BLaER1 treated with 17β-estradiol and CSF1 and Interleukin-3, amounts not matched to agents 10 nM and 100 nM (cell line): ENCODE measurements around the gene HIPK3.
"Not testable (repeated sequence)": the region's sequence is repeated elsewhere in the genome, so short reads cannot be mapped to it uniquely, and the experiment has no call there.

Experiments
- H3K27ac ChIP-seq, 11 experiments: shearing (Covaris generic); formaldehyde crosslinking; 2 replicates each; pipeline ENCODE4 v1.8.1; 2022
- H3K27me3 ChIP-seq, 11 experiments: shearing (Covaris generic); formaldehyde crosslinking; 2 replicates each; pipeline ENCODE4 v1.8.1; 2022
- H3K36me3 ChIP-seq, 11 experiments: shearing (Covaris generic); formaldehyde crosslinking; 2 replicates each; pipeline ENCODE4 v1.8.1; 2022
- H3K4me1 ChIP-seq, 10 experiments: shearing (Covaris generic); formaldehyde crosslinking; 2 replicates each; pipeline ENCODE4 v1.8.1; 2022
- H3K4me2 ChIP-seq, 11 experiments: shearing (Covaris generic); formaldehyde crosslinking; 2 replicates each; pipeline ENCODE4 v1.8.1; 2022
- H3K4me3 ChIP-seq, 10 experiments: shearing (Covaris generic); formaldehyde crosslinking; 2 replicates each; pipeline ENCODE4 v1.8.1; 2022
- H3K9ac ChIP-seq, 11 experiments: shearing (Covaris generic); formaldehyde crosslinking; 2 replicates each; pipeline ENCODE4 v1.8.1; 2022
- H3K9me3 ChIP-seq, 11 experiments: shearing (Covaris generic); formaldehyde crosslinking; replicated peaks in 1 of 11; 2 replicates each; pipeline ENCODE4 v1.8.1; 2022
- H4K20me1 ChIP-seq, 11 experiments: shearing (Covaris generic); formaldehyde crosslinking; 2 replicates each; pipeline ENCODE4 v1.8.1; 2022
- Cebpa-rat ChIP-seq, 11 experiments: shearing (Covaris generic); IDR thresholded peaks; 2 replicates each; pipeline ENCODE4 v1.8.1; 2022

The HIPK3 gene

GRCh38 chr11:33366918-33367317 lies 109.7 kb downstream of the HIPK3 start:
- Histone ChIP-seq H3K9me3 (no peaks in the 10 kb centered on the region), H3K27me3 (no peaks in the 10 kb centered on the region), H3K36me3 (no peaks in the 10 kb centered on the region), H3K4me2 (peak overlapping the region in 1 of 11 experiments; percentile 10; a peak in 1 of 22 replicates), H3K4me1 (peaks cover 0 to 7% (median 0%) of the 10 kb centered on the region in 10 experiments; a peak in 5 of 20 replicates), H3K9ac (no peak overlapping the region), H3K4me3 (no peak overlapping the region), H3K27ac (no peak overlapping the region), H4K20me1 (peaks cover 0 to 2% (median 0%) of the 10 kb centered on the region in 11 experiments; a peak in 2 of 22 replicates)
- no peak for TF ChIP-seq Cebpa-rat (IDR thresholded peaks at IDR 0.05)

- not testable (repeated sequence) for H3K27ac ChIP-seq, H3K9me3 ChIP-seq, H4K20me1 ChIP-seq, H3K9ac ChIP-seq, H3K36me3 ChIP-seq, H3K27me3 ChIP-seq, H3K4me2 ChIP-seq, H3K4me3 ChIP-seq
- peaks cover 0 to 14% (median 2%) of the 10 kb centered on the region in 10 experiments; a peak in 8 of 20 replicates for H3K4me1 ChIP-seq
Measured at GRCh38 chr11:33368475-33368874, 111.3 kb downstream of the HIPK3 start.

- no peaks in the 10 kb centered on the region for H3K9me3 ChIP-seq
- H3K27me3 ChIP-seq, result peaks cover 3 to 9% (median 7%) of the 10 kb centered on the region in 11 experiments; a peak in 19 of 22 replicates
- no peak overlapping the region for H3K9ac ChIP-seq
- no peak overlapping the region for H3K27ac ChIP-seq
- H3K4me3 ChIP-seq, result no peak overlapping the region
- no peaks in the 10 kb centered on the region for H4K20me1 ChIP-seq
- no peaks in the 10 kb centered on the region for H3K36me3 ChIP-seq
- H3K4me1 ChIP-seq, result peaks cover 0 to 16% (median 2%) of the 10 kb centered on the region in 10 experiments; a peak in 8 of 20 replicates
- TF ChIP-seq Cebpa-rat (IDR thresholded peaks at IDR 0.05), result no peak
- no peak overlapping the region for H3K4me2 ChIP-seq
Measured at GRCh38 chr11:33368931-33369330, 111.8 kb downstream of the HIPK3 start.

GRCh38 chr11:33373636-33374035 lies 116.5 kb downstream of the HIPK3 start:
- no peak overlapping the region; a peak in 1 of 22 replicates for H3K4me2 ChIP-seq
- H4K20me1 ChIP-seq, result peaks cover 0 to 14% (median 0%) of the 10 kb centered on the region in 11 experiments; a peak in 4 of 22 replicates
- peaks cover 0 to 24% (median 6%) of the 10 kb centered on the region in 10 experiments; a peak in 10 of 20 replicates for H3K4me1 ChIP-seq
- peaks cover 0 to 21% (median 14%) of the 10 kb centered on the region in 11 experiments; a peak in 17 of 22 replicates for H3K9me3 ChIP-seq
- no peak overlapping the region for H3K4me3 ChIP-seq
- no peak overlapping the region for H3K9ac ChIP-seq
- TF ChIP-seq Cebpa-rat (IDR thresholded peaks at IDR 0.05), result no peak
- peaks cover 50 to 56% (median 54%) of the 10 kb centered on the region in 11 experiments for H3K27me3 ChIP-seq
- no peak overlapping the region for H3K27ac ChIP-seq
- no peaks in the 10 kb centered on the region for H3K36me3 ChIP-seq

GRCh38 chr11:33375236-33375635 lies 118.1 kb downstream of the HIPK3 start:
- peaks cover 0 to 14% (median 0%) of the 10 kb centered on the region in 11 experiments; a peak in 4 of 22 replicates for H4K20me1 ChIP-seq
- peaks cover 0 to 40% (median 6%) of the 10 kb centered on the region in 10 experiments; a peak in 10 of 20 replicates for H3K4me1 ChIP-seq
- H3K36me3 ChIP-seq, result no peaks in the 10 kb centered on the region
- peak overlapping the region in 7 of 11 experiments; percentile 77 to 90 (median 85); a peak in 9 of 22 replicates for H3K4me2 ChIP-seq
- peak overlapping the region in 5 of 10 experiments; percentile 54 to 71 (median 60); a peak in 10 of 20 replicates for H3K4me3 ChIP-seq
- no peak overlapping the region for H3K27ac ChIP-seq
- peaks cover 53 to 70% (median 67%) of the 10 kb centered on the region in 11 experiments for H3K27me3 ChIP-seq
- TF ChIP-seq Cebpa-rat (IDR thresholded peaks at IDR 0.05), result no peak
- no peak overlapping the region for H3K9ac ChIP-seq
- H3K9me3 ChIP-seq, result peaks cover 0 to 21% (median 14%) of the 10 kb centered on the region in 11 experiments; a peak in 17 of 22 replicates

GRCh38 chr11:33375688-33376311 lies 118.6 kb downstream of the HIPK3 start, which contains the start of gene KIAA1549L:
Gene KIAA1549L (plus strand): TSS chr11:33376108.
- no peak within 1 kb of the TSS for H3K27ac ChIP-seq
- peaks cover 0 to 14% (median 0%) of the 10 kb centered on the region in 11 experiments; a peak in 4 of 22 replicates for H4K20me1 ChIP-seq
- peak within 1 kb of the TSS; percentile 52 to 71 (median 60) for H3K4me3 ChIP-seq
- no peak for TF ChIP-seq Cebpa-rat (IDR thresholded peaks at IDR 0.05)
- H3K36me3 ChIP-seq, result no peaks in the 10 kb centered on the region
- H3K4me2 ChIP-seq, result peak within 1 kb of the TSS; percentile 77 to 90 (median 84)
- H3K9ac ChIP-seq, result peak within 1 kb of the TSS; percentile 3 to 58 (median 32); a peak in 11 of 22 replicates
- peaks cover 0 to 45% (median 6%) of the 10 kb centered on the region in 10 experiments; a peak in 10 of 20 replicates for H3K4me1 ChIP-seq
- peaks cover 53 to 70% (median 67%) of the 10 kb centered on the region in 11 experiments for H3K27me3 ChIP-seq
- H3K9me3 ChIP-seq, result peaks cover 0 to 21% (median 14%) of the 10 kb centered on the region in 11 experiments; a peak in 17 of 22 replicates

GRCh38 chr11:33376331-33377310 lies 119.4 kb downstream of the HIPK3 start:
- Histone ChIP-seq H4K20me1 (peaks cover 0 to 14% (median 0%) of the 10 kb centered on the region in 11 experiments; a peak in 4 of 22 replicates), H3K4me1 (peaks cover 0 to 54% (median 6%) of the 10 kb centered on the region in 10 experiments; a peak in 10 of 20 replicates), H3K27ac (no peak overlapping the region), H3K9ac (peak overlapping the region; percentile 3 to 58 (median 32); a peak in 10 of 22 replicates), H3K9me3 (peaks cover 0 to 21% (median 14%) of the 10 kb centered on the region in 11 experiments; a peak in 17 of 22 replicates), H3K4me3 (peak overlapping the region; percentile 52 to 71 (median 60)), H3K4me2 (peak overlapping the region; percentile 77 to 90 (median 84)), H3K27me3 (peaks cover 53 to 70% (median 67%) of the 10 kb centered on the region in 11 experiments), H3K36me3 (no peaks in the 10 kb centered on the region)
- TF ChIP-seq Cebpa-rat (IDR thresholded peaks at IDR 0.05), result no peak
